HCT116 (cell line): ENCODE results near the gene CLK3. TPM values are rescaled to one million over a fixed set of nuclear protein-coding genes. Genes with fewer than 3 reads are reported as not detected.

ENCODE experiments used
- ATAC-seq: fragments of 200-7000 bp; cut with Tn5 transposase; 2 replicates; pipeline ENCODE4 v1.9.1; 2020; ENCODE audit warnings: mild to moderate bottlenecking, moderate library complexity
- BruUV-seq: library from RNA; stranded (reverse); fragments of 400-500 nt; replicated peaks from 2 replicates; lab custom pipeline; 2021; lab: Mats Ljungman, UMichigan
- CTCF ChIA-PET: fragments of 300-600 bp; sonication (Branson Sonifier 250); formaldehyde crosslinking; loops from one replicate; lab custom pipeline; 2021; ENCODE audit warnings: antibody characterized with exemption; lab: Charles Lee
- POLR2A ChIA-PET: fragments of 300-600, 350-600 bp; sonication (Branson Sonifier 250); formaldehyde crosslinking; loops from one replicate; lab custom pipeline; 2021; ENCODE audit warnings: antibody characterized with exemption; lab: Charles Lee
- RAD21 ChIA-PET, 2 experiments: fragments of 300-600 bp; sonication (Branson Sonifier 250); formaldehyde crosslinking; loops; one replicate each; lab custom pipeline; 2023; ENCODE audit warnings: low total read pairs in 2 of 2; ENCODE audit not compliant: uncharacterized antibody in 2 of 2, unreplicated experiment in 2 of 2, low non-redundant PET in 1 of 2; lab: Charles Lee
- DNase-seq: peaks from one replicate; pipeline ENCODE4 v3.0.0-alpha.2; 2010; ENCODE audit warnings: low read depth, low spot score
- H2AFZ ChIP-seq: fragments of 200-600 bp; shearing (Covaris generic), sonication (generic); 2 replicates; pipeline ENCODE4 v1.6.1; 2017; ENCODE audit warnings: low read depth, mixed run types, mixed read lengths, antibody characterized with exemption, low read length; ENCODE audit not compliant: poor library complexity, severe bottlenecking
- H3K27ac ChIP-seq: 2 replicates; pipeline ENCODE4 v1.5.1; 2012; ENCODE audit warnings: low read depth, low read length
- H3K27me3 ChIP-seq: fragments of 200-600 bp; sonication (generic); 2 replicates; pipeline ENCODE4 v1.6.1; 2016; ENCODE audit warnings: mixed run types, low read length, mixed read lengths; ENCODE audit not compliant: insufficient read depth
- H3K36me3 ChIP-seq, 2 experiments: fragments of 200-500 bp in 1 of 2; fragments of 200-600 bp in 1 of 2; sonication (Bioruptor generic) in 1 of 2; sonication (generic) in 1 of 2; 2 replicates each; pipeline versions ENCODE4 v1.5.1 to v1.6.1; 2014 to 2016; ENCODE audit warnings: low read length in 2 of 2, inconsistent platforms in 1 of 2, mixed read lengths in 1 of 2, mixed run types in 1 of 2; ENCODE audit not compliant: insufficient read depth in 2 of 2, control insufficient read depth in 1 of 2
- H3K4me1 ChIP-seq, 2 experiments: fragments of 200-600 bp in 1 of 2; sonication (generic) in 1 of 2; 2 replicates each; pipeline versions ENCODE4 v1.5.1 to v1.6.1; 2012 to 2017; ENCODE audit warnings: low read length in 2 of 2, inconsistent platforms in 1 of 2, mild to moderate bottlenecking in 1 of 2, mixed read lengths in 1 of 2, mixed run types in 1 of 2, moderate library complexity in 1 of 2; ENCODE audit not compliant: insufficient read depth in 2 of 2, control insufficient read depth in 1 of 2
- H3K4me2 ChIP-seq: fragments of 200-600 bp; sonication (generic); 2 replicates; pipeline ENCODE4 v1.6.1; 2017; ENCODE audit warnings: mixed run types, low read length, mixed read lengths
- H3K4me3 ChIP-seq, 2 experiments: fragments of 200-600 bp in 1 of 2; sonication (generic) in 1 of 2; replicated peaks in 1 of 2; 2 replicates each; pipeline ENCODE4 v1.5.1; 2011 to 2016; ENCODE audit warnings: low read length in 2 of 2, control low read depth in 1 of 2, low read depth in 1 of 2, mild to moderate bottlenecking in 1 of 2, mixed read lengths in 1 of 2, mixed run types in 1 of 2
- H3K79me2 ChIP-seq: fragments of 200-600 bp; sonication (generic); 2 replicates; pipeline ENCODE4 v1.6.1; 2017; ENCODE audit warnings: mild to moderate bottlenecking, mixed run types, low read length, moderate library complexity, mixed read lengths; ENCODE audit not compliant: insufficient read depth
- H3K9ac ChIP-seq: fragments of 200-600 bp; sonication (generic); 2 replicates; pipeline ENCODE4 v1.6.1; 2016; ENCODE audit warnings: low read length, mixed read lengths
- H3K9me2 ChIP-seq: fragments of 200-600 bp; sonication (generic), shearing (Covaris generic); 2 replicates; pipeline ENCODE4 v1.6.1; 2017; ENCODE audit warnings: mixed run types, mild to moderate bottlenecking, moderate library complexity; ENCODE audit not compliant: insufficient read depth
- H3K9me3 ChIP-seq, 2 experiments: fragments of 200-500 bp in 1 of 2; fragments of 200-600 bp in 1 of 2; sonication (Bioruptor generic) in 1 of 2; sonication (generic) in 1 of 2; 2 replicates each; pipeline ENCODE4 v1.6.1; 2014 to 2017; ENCODE audit warnings: low read length in 2 of 2, mixed read lengths in 2 of 2, inconsistent platforms in 1 of 2, low read depth in 1 of 2, mild to moderate bottlenecking in 1 of 2, mixed run types in 1 of 2, moderate library complexity in 1 of 2; ENCODE audit not compliant: control insufficient read depth in 1 of 2, insufficient read depth in 1 of 2
- H4K20me1 ChIP-seq: fragments of 200-600 bp; sonication (generic), shearing (Covaris generic); 2 replicates; pipeline ENCODE4 v1.6.1; 2017; ENCODE audit warnings: mixed run types, mild to moderate bottlenecking, moderate library complexity; ENCODE audit not compliant: insufficient read depth
- CEBPB ChIP-seq: IDR thresholded peaks from 2 replicates; pipeline ENCODE4 v1.6.1; 2012; ENCODE audit warnings: low read depth
- EGR1 ChIP-seq: IDR thresholded peaks from 2 replicates; pipeline ENCODE4 v1.6.1; 2012; ENCODE audit warnings: low read depth
- ELF1 ChIP-seq: IDR thresholded peaks from 2 replicates; pipeline ENCODE4 v1.6.1; 2012; ENCODE audit warnings: low read depth, borderline replicate concordance
- EZH2 ChIP-seq: fragments of 200-600 bp; sonication (generic); IDR thresholded peaks from 2 replicates; pipeline ENCODE4 v1.6.1; 2017; ENCODE audit warnings: antibody characterized with exemption, mixed run types
- EZH2phosphoT487 ChIP-seq: fragments of 200-600 bp; IDR thresholded peaks from 2 replicates; pipeline ENCODE4 v1.6.1; 2018; ENCODE audit warnings: antibody characterized with exemption, borderline replicate concordance
- FOSL1 ChIP-seq: IDR thresholded peaks from 2 replicates; pipeline ENCODE4 v1.6.1; 2012; ENCODE audit warnings: low read depth
- JUND ChIP-seq: IDR thresholded peaks from 2 replicates; pipeline ENCODE4 v1.6.1; 2012
- POLR2A ChIP-seq: IDR thresholded peaks from 2 replicates; pipeline ENCODE4 v1.7.0; 2011; ENCODE audit warnings: borderline replicate concordance; ENCODE audit not compliant: insufficient read depth, insufficient read length; ENCODE audit errors: extremely low read depth
- POLR2AphosphoS5 ChIP-seq: IDR thresholded peaks from 2 replicates; pipeline ENCODE4 v1.6.1; 2011; ENCODE audit warnings: mild to moderate bottlenecking, low read depth, low read length, moderate library complexity
- SIN3A ChIP-seq: IDR thresholded peaks from 2 replicates; pipeline ENCODE4 v1.6.1; 2012; ENCODE audit warnings: low read depth
- SP1 ChIP-seq: IDR thresholded peaks from 2 replicates; pipeline ENCODE4 v1.6.1; 2012; ENCODE audit warnings: low read depth
- YY1 ChIP-seq: IDR thresholded peaks from 2 replicates; pipeline ENCODE4 v1.6.1; 2011; ENCODE audit warnings: low read length, low read depth, moderate library complexity, mild to moderate bottlenecking; ENCODE audit not compliant: insufficient replicate concordance; ENCODE audit errors: extremely low read depth
- ZFX ChIP-seq: fragments of 450-650 bp; IDR thresholded peaks from 2 replicates; pipeline ENCODE4 v1.6.1; 2017
- ZNF274 ChIP-seq: fragments of 200-500 bp; sonication (Bioruptor generic); IDR thresholded peaks from 2 replicates; pipeline ENCODE4 v1.6.1; 2014; ENCODE audit warnings: mild to moderate bottlenecking, low read depth, low read length, inconsistent platforms
- intact Hi-C: fragments of 100-400 bp; cut with micrococcal nuclease; formaldehyde crosslinking; loops from 2 replicates; pipeline ENCODE4 v1.10.0; 2022
- total RNA-seq: library from RNA; stranded (reverse); gene quantifications from one replicate; pipeline ENCODE4 v1.2.1, GENCODE V29; 2021; ENCODE audit not compliant: unreplicated experiment
- TF ChIP-seq, protein P1 (sequence below): IDR thresholded peaks from 2 replicates; pipeline ENCODE4 v1.6.1; 2012
- TF ChIP-seq, protein P2 (sequence below): IDR thresholded peaks from 2 replicates; pipeline ENCODE4 v1.6.1; 2011; ENCODE audit warnings: mild to moderate bottlenecking, low read length, moderate library complexity; ENCODE audit not compliant: insufficient replicate concordance; ENCODE audit errors: extremely low read depth
- TF ChIP-seq, protein P3 (sequence below): IDR thresholded peaks from 2 replicates; pipeline ENCODE4 v1.6.1; 2012; ENCODE audit warnings: low read depth
- TF ChIP-seq, protein P4 (sequence below): IDR thresholded peaks from 2 replicates; pipeline ENCODE4 v1.6.1; 2012

CLK3 gene
- total RNA-seq, 1 experiment from 2014 or later: 79.3 TPM

DNA sequence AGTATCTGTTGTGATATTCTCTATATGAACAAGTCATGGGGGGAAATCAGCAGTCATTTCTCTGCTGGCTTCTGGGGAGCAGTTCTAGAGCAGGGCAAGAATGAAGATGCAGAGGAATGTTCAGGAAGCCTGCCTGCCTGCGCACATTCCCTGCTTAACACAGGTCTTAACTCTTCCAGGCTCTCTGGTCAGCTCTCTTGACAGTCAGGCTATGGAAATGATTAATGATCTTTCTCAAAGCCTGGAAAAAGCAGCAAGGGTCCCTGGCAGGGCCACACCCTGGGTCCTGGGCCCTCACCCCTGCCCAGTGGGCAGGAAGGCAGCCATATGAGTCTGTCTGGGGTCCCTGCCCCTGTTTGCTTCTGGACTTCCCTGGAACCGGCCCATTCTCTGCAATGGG lies 31.4 kb upstream of the CLK3 start:
- ChIA-PET RAD21 (no interaction called here), POLR2A (no interaction called here), CTCF (no interaction called here)
- peaks cover 10 to 14% of the 10 kb centered on the region in 2 experiments for H3K4me1 ChIP-seq
- H4K20me1 ChIP-seq: no peaks in the 10 kb centered on the region
- intact Hi-C loops: no loop called here
- no peaks in the 10 kb centered on the region for H3K9me2 ChIP-seq
- H3K27ac ChIP-seq: no peak overlapping the region
- H3K9ac ChIP-seq: no peak overlapping the region
- no TSS peak for BruUV-seq
- no peaks in the 10 kb centered on the region for H3K9me3 ChIP-seq
- ATAC-seq (no peak), DNase-seq (no peak)
- no peak for TF ChIP-seq ZFX
- no peak for TF ChIP-seq YY1
- TF ChIP-seq, protein P1, sequence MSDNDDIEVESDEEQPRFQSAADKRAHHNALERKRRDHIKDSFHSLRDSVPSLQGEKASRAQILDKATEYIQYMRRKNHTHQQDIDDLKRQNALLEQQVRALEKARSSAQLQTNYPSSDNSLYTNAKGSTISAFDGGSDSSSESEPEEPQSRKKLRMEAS: no peak
- H3K4me3 ChIP-seq: no peak overlapping the region
- no peaks in the 10 kb centered on the region for H3K79me2 ChIP-seq
- H3K36me3 ChIP-seq: no peaks in the 10 kb centered on the region
- no peak overlapping the region for H3K4me2 ChIP-seq
- H2AFZ ChIP-seq: no peak overlapping the region
- H3K27me3 ChIP-seq: no peaks in the 10 kb centered on the region

DNA sequence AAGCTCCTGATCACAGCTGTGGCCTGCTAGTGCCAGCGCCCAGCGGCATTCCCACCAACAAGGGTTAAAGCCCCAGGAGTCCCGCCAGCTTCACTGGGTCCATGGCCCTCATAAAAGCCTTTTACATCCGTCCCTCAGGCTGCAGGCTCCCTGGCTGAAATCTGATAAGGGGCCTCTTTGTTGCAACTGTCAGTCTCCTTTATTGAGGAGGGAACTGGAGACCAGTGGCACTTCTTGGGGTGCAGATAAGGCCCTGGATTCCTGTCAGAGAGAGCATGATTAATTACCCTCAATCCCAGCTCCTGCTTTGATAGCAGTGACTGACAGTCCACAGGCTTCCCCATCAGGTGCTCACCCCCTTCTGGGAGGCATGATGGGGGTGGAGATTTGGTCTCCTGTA lies 30.9 kb upstream of the CLK3 start:
- no peak overlapping the region for H3K27ac ChIP-seq
- H3K4me1 ChIP-seq: peaks cover 14 to 18% of the 10 kb centered on the region in 2 experiments
- POLR2A ChIA-PET: no interaction called here
- no peaks in the 10 kb centered on the region for H3K27me3 ChIP-seq
- no peak for ATAC-seq
- no peak for DNase-seq
- H3K4me2 ChIP-seq: no peak overlapping the region
- no TSS peak for BruUV-seq
- H2AFZ ChIP-seq: no peak overlapping the region
- intact Hi-C loops: no loop called here
- no peak overlapping the region for H3K4me3 ChIP-seq
- H3K9ac ChIP-seq: no peak overlapping the region
- H3K9me2 ChIP-seq: no peaks in the 10 kb centered on the region
- CTCF ChIA-PET: no interaction called here
- RAD21 ChIA-PET: no interaction called here
- no peaks in the 10 kb centered on the region for H3K9me3 ChIP-seq
- no peaks in the 10 kb centered on the region for H3K79me2 ChIP-seq
- H3K36me3 ChIP-seq: no peaks in the 10 kb centered on the region
- H4K20me1 ChIP-seq: no peaks in the 10 kb centered on the region
- TF ChIP-seq, protein P2, sequence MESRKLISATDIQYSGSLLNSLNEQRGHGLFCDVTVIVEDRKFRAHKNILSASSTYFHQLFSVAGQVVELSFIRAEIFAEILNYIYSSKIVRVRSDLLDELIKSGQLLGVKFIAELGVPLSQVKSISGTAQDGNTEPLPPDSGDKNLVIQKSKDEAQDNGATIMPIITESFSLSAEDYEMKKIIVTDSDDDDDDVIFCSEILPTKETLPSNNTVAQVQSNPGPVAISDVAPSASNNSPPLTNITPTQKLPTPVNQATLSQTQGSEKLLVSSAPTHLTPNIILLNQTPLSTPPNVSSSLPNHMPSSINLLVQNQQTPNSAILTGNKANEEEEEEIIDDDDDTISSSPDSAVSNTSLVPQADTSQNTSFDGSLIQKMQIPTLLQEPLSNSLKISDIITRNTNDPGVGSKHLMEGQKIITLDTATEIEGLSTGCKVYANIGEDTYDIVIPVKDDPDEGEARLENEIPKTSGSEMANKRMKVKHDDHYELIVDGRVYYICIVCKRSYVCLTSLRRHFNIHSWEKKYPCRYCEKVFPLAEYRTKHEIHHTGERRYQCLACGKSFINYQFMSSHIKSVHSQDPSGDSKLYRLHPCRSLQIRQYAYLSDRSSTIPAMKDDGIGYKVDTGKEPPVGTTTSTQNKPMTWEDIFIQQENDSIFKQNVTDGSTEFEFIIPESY: no peak
- TF ChIP-seq EZH2phosphoT487: no peak
- no peak for TF ChIP-seq ELF1
- no peak for TF ChIP-seq ZNF274
- no peak for TF ChIP-seq JUND
- no peak for TF ChIP-seq CEBPB
- TF ChIP-seq FOSL1: no peak
- no peak for TF ChIP-seq SIN3A
- TF ChIP-seq SP1: no peak
- no peak for TF ChIP-seq POLR2A
- TF ChIP-seq POLR2AphosphoS5: no peak
- TF ChIP-seq EGR1: no peak
- TF ChIP-seq, protein P3, sequence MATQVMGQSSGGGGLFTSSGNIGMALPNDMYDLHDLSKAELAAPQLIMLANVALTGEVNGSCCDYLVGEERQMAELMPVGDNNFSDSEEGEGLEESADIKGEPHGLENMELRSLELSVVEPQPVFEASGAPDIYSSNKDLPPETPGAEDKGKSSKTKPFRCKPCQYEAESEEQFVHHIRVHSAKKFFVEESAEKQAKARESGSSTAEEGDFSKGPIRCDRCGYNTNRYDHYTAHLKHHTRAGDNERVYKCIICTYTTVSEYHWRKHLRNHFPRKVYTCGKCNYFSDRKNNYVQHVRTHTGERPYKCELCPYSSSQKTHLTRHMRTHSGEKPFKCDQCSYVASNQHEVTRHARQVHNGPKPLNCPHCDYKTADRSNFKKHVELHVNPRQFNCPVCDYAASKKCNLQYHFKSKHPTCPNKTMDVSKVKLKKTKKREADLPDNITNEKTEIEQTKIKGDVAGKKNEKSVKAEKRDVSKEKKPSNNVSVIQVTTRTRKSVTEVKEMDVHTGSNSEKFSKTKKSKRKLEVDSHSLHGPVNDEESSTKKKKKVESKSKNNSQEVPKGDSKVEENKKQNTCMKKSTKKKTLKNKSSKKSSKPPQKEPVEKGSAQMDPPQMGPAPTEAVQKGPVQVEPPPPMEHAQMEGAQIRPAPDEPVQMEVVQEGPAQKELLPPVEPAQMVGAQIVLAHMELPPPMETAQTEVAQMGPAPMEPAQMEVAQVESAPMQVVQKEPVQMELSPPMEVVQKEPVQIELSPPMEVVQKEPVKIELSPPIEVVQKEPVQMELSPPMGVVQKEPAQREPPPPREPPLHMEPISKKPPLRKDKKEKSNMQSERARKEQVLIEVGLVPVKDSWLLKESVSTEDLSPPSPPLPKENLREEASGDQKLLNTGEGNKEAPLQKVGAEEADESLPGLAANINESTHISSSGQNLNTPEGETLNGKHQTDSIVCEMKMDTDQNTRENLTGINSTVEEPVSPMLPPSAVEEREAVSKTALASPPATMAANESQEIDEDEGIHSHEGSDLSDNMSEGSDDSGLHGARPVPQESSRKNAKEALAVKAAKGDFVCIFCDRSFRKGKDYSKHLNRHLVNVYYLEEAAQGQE: no peak
- TF ChIP-seq EZH2: no peak
- TF ChIP-seq, protein P4, sequence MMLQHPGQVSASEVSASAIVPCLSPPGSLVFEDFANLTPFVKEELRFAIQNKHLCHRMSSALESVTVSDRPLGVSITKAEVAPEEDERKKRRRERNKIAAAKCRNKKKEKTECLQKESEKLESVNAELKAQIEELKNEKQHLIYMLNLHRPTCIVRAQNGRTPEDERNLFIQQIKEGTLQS: no peak
- TF ChIP-seq ZFX: no peak
